ENCODE measurements around the gene CYP2W1. TPM values are rescaled to one million over a fixed set of nuclear protein-coding genes. Genes with fewer than 3 reads are reported as not detected.

Gene CYP2W1
- total and polyA plus RNA-seq, 10 of the 15 experiments (the other 5 are each of a cell fraction or from before 2014, with no cell fraction given): not detected

DNA sequence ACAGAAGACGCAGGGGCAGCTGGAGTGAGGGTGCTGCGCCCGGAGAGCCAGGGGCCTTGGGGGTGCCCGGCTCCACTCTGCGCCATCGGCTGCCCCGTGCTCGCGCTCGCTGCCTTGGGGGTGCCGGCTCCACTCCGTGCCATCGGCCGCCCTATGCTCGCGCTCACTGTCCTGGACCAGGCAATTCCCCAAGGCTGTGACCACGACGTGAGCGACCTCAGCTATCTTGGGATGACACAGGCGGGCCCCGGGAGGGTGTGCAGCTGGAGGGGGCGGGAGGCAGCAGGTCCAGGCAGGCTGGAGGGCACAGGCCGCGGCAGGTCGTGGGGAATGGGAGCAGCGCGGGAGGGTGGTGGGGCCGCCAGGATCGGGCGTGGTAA, 29.7 kb downstream of the CYP2W1 start (continued):
- TF ChIP-seq, protein P1, sequence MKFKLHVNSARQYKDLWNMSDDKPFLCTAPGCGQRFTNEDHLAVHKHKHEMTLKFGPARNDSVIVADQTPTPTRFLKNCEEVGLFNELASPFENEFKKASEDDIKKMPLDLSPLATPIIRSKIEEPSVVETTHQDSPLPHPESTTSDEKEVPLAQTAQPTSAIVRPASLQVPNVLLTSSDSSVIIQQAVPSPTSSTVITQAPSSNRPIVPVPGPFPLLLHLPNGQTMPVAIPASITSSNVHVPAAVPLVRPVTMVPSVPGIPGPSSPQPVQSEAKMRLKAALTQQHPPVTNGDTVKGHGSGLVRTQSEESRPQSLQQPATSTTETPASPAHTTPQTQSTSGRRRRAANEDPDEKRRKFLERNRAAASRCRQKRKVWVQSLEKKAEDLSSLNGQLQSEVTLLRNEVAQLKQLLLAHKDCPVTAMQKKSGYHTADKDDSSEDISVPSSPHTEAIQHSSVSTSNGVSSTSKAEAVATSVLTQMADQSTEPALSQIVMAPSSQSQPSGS (IDR thresholded peaks at IDR 0.05; ENCODE audit: low read length): no peak
- no peak for TF ChIP-seq ZNF24 (IDR thresholded peaks at IDR 0.05)
- no peak for TF ChIP-seq TCF12 (IDR thresholded peaks at IDR 0.05; ENCODE audit: low read depth, low read length)

DNA sequence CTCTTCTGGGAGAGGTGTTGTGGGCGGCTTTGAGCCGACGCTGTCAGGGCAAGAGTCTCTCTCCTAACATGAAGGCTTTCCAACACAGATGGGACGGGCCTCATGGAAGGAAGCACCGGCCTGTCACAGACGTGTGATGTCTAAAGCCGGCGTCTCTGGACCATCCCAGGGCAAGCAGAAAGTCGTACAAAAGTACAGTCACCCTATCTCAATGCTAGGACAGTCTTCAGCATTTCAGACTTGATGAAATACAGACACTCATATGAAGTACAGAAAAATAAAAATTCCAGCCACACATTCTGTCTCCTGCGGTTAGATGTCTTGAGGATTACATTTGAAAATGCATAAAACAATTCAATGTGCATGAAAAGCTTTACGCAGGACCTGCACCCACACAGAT, 30.6 kb downstream of the CYP2W1 start:
- Histone ChIP-seq H3K4me3 (no peak overlapping the region), H3K79me2 (ENCODE audit: control insufficient read depth, insufficient read depth, low read length) (peaks cover 2% of the 10 kb centered on the region; the same call in 1 of the 2 replicates), H3K27me3 (replicated peaks in 1 of 2; ENCODE audit: control insufficient read depth in 2 of 2, insufficient read depth in 2 of 2, low read length in 1 of 2) (no peaks in the 10 kb centered on the region), H3K9me3 (replicated peaks; ENCODE audit: control insufficient read depth, insufficient read depth, low read length) (no peaks in the 10 kb centered on the region), H4K20me1 (ENCODE audit: control insufficient read depth, insufficient read depth) (no peaks in the 10 kb centered on the region), H3K4me2 (ENCODE audit: control insufficient read depth, insufficient read depth) (no peak overlapping the region), H3K9ac (ENCODE audit: control insufficient read depth, insufficient read depth, low read length) (no peak overlapping the region), H3K4me1 (ENCODE audit: control insufficient read depth, insufficient read depth, low read length) (no peaks in the 10 kb centered on the region), H3K27ac (ENCODE audit: control insufficient read depth, insufficient read depth) (no peak overlapping the region), H3K36me3 (ENCODE audit: control insufficient read depth in 2 of 2, insufficient read depth in 2 of 2, low read length in 1 of 2) (peaks cover 2 to 12% of the 10 kb centered on the region in 2 experiments; a peak in 3 of 4 replicates), H2AFZ (ENCODE audit: control insufficient read depth, low read depth, low read length) (no peak overlapping the region)
- ChIA-PET POLR2A (no interaction called here), CTCF (no interaction called here), RAD21 (ENCODE audit: unreplicated experiment) (no interaction called here), SMC1A (ENCODE audit: uncharacterized antibody, unreplicated experiment) (no interaction called here)
- DNase-seq (ENCODE audit: low read depth, low spot score) (no peak), FAIRE-seq (no peak), ATAC-seq (no peak)
- intact Hi-C loops (cut with micrococcal nuclease; ENCODE audit: unreplicated experiment) (no loop called here), in situ Hi-C loops (cut with MboI) (no loop called here)
- 88% methylated on average over 11 of the region's 11 CpGs for WGBS (ENCODE audit: insufficient coverage, insufficient replicate concordance, low lambda C conversion rate, missing lambda C conversion rate)
- BruUV-seq (replicated peaks): no TSS peak
- TF ChIP-seq, protein P2, sequence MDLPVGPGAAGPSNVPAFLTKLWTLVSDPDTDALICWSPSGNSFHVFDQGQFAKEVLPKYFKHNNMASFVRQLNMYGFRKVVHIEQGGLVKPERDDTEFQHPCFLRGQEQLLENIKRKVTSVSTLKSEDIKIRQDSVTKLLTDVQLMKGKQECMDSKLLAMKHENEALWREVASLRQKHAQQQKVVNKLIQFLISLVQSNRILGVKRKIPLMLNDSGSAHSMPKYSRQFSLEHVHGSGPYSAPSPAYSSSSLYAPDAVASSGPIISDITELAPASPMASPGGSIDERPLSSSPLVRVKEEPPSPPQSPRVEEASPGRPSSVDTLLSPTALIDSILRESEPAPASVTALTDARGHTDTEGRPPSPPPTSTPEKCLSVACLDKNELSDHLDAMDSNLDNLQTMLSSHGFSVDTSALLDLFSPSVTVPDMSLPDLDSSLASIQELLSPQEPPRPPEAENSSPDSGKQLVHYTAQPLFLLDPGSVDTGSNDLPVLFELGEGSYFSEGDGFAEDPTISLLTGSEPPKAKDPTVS (IDR thresholded peaks at IDR 0.05; ENCODE audit: low read depth, low read length): no peak
- no peak for TF ChIP-seq POLR2A (IDR thresholded peaks at IDR 0.05; ENCODE audit: low read depth, low read length)
- no peak for TF ChIP-seq MXI1 (IDR thresholded peaks at IDR 0.05; ENCODE audit: low read depth, low read length)
- TF ChIP-seq SMAD5 (IDR thresholded peaks at IDR 0.05; ENCODE audit: low read depth): no peak
- TF ChIP-seq SUPT20H (IDR thresholded peaks at IDR 0.05; ENCODE audit: borderline replicate concordance, control insufficient read depth, low read depth, low read length): no peak
- no peak for TF ChIP-seq BHLHE40 (IDR thresholded peaks at IDR 0.05; ENCODE audit: borderline replicate concordance in 1 of 2, low read depth in 2 of 2, low read length in 1 of 2)
- TF ChIP-seq, protein P3, sequence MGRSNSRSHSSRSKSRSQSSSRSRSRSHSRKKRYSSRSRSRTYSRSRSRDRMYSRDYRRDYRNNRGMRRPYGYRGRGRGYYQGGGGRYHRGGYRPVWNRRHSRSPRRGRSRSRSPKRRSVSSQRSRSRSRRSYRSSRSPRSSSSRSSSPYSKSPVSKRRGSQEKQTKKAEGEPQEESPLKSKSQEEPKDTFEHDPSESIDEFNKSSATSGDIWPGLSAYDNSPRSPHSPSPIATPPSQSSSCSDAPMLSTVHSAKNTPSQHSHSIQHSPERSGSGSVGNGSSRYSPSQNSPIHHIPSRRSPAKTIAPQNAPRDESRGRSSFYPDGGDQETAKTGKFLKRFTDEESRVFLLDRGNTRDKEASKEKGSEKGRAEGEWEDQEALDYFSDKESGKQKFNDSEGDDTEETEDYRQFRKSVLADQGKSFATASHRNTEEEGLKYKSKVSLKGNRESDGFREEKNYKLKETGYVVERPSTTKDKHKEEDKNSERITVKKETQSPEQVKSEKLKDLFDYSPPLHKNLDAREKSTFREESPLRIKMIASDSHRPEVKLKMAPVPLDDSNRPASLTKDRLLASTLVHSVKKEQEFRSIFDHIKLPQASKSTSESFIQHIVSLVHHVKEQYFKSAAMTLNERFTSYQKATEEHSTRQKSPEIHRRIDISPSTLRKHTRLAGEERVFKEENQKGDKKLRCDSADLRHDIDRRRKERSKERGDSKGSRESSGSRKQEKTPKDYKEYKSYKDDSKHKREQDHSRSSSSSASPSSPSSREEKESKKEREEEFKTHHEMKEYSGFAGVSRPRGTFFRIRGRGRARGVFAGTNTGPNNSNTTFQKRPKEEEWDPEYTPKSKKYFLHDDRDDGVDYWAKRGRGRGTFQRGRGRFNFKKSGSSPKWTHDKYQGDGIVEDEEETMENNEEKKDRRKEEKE (IDR thresholded peaks at IDR 0.05): no peak
- TF ChIP-seq, protein P4, sequence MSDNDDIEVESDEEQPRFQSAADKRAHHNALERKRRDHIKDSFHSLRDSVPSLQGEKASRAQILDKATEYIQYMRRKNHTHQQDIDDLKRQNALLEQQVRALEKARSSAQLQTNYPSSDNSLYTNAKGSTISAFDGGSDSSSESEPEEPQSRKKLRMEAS (IDR thresholded peaks at IDR 0.05; ENCODE audit: low read depth, low read length): no peak
- TF ChIP-seq, protein P5, sequence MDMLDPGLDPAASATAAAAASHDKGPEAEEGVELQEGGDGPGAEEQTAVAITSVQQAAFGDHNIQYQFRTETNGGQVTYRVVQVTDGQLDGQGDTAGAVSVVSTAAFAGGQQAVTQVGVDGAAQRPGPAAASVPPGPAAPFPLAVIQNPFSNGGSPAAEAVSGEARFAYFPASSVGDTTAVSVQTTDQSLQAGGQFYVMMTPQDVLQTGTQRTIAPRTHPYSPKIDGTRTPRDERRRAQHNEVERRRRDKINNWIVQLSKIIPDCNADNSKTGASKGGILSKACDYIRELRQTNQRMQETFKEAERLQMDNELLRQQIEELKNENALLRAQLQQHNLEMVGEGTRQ (IDR thresholded peaks at IDR 0.05; ENCODE audit: borderline replicate concordance, low read depth, low read length): no peak
- TF ChIP-seq, protein P6, sequence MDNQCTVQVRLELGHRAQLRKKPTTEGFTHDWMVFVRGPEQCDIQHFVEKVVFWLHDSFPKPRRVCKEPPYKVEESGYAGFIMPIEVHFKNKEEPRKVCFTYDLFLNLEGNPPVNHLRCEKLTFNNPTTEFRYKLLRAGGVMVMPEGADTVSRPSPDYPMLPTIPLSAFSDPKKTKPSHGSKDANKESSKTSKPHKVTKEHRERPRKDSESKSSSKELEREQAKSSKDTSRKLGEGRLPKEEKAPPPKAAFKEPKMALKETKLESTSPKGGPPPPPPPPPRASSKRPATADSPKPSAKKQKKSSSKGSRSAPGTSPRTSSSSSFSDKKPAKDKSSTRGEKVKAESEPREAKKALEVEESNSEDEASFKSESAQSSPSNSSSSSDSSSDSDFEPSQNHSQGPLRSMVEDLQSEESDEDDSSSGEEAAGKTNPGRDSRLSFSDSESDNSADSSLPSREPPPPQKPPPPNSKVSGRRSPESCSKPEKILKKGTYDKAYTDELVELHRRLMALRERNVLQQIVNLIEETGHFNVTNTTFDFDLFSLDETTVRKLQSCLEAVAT (IDR thresholded peaks at IDR 0.05): no peak
- TF ChIP-seq ZNF207 (IDR thresholded peaks at IDR 0.05; ENCODE audit: borderline replicate concordance): no peak
- no peak for TF ChIP-seq ETV6 (conservative IDR thresholded peaks at IDR 0.05 in 1 of 2, IDR thresholded peaks at IDR 0.05 in 1 of 2; ENCODE audit: borderline replicate concordance in 1 of 2, low read depth in 1 of 2)
